ENCODE measurements around the gene PCDHGA1.

DNA sequence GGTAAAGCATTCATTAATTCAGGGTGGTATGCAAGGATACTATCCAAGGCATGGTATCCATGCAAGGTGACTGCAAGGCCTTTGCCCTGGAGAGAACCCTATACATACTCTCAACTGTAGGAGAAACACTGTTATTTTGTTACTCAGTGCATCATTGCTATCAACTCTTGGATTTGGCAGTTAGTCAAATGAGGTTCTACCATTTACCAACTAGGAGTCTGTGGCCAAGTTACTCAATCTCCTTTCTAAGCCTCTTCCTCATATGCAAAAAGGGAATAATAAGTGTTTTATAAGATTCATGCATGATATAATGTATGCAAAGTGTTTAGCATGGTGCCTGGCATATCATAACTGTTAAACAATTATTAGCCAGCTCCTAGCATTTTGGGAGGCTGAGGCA, 149.5 kb downstream of the PCDHGA1 start:
- TF ChIP-seq POLR2A (IDR thresholded peaks at IDR 0.05): no peak
- TF ChIP-seq, protein P1, sequence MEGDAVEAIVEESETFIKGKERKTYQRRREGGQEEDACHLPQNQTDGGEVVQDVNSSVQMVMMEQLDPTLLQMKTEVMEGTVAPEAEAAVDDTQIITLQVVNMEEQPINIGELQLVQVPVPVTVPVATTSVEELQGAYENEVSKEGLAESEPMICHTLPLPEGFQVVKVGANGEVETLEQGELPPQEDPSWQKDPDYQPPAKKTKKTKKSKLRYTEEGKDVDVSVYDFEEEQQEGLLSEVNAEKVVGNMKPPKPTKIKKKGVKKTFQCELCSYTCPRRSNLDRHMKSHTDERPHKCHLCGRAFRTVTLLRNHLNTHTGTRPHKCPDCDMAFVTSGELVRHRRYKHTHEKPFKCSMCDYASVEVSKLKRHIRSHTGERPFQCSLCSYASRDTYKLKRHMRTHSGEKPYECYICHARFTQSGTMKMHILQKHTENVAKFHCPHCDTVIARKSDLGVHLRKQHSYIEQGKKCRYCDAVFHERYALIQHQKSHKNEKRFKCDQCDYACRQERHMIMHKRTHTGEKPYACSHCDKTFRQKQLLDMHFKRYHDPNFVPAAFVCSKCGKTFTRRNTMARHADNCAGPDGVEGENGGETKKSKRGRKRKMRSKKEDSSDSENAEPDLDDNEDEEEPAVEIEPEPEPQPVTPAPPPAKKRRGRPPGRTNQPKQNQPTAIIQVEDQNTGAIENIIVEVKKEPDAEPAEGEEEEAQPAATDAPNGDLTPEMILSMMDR (IDR thresholded peaks at IDR 0.05 in 4 of 5, conservative IDR thresholded peaks at IDR 0.05 in 1 of 5): no peak
